Spleen (tissue), 11 donors: ENCODE data around the gene PSPC1. TPM values are rescaled to one million over a fixed set of nuclear protein-coding genes. Genes with fewer than 3 reads are reported as not detected.
"Not testable (repeated sequence)": the region's sequence is repeated elsewhere in the genome, so short reads cannot be mapped to it uniquely, and the experiment has no call there.

Source experiments
- DNase-seq: peaks from one replicate; pipeline ENCODE4 v3.0.0-alpha.2; 2020
- H3K27ac ChIP-seq, 8 donors: fragments of 200-600 bp; sonication (generic) in 7 of 8; 1 replicate in 4 of 8; 2 replicates in 4 of 8; pipeline versions ENCODE4 v1.5.0 to v1.8.0; 2016 to 2021; ENCODE audit warnings: inconsistent platforms in 4 of 8, mild to moderate bottlenecking in 4 of 8, moderate library complexity in 1 of 8
- H3K27me3 ChIP-seq, 7 donors: fragments of 200-600 bp; sonication (generic) in 6 of 7; replicated peaks in 1 of 7; 1 replicate in 4 of 7; 2 replicates in 3 of 7; pipeline versions ENCODE4 v1.5.0 to v1.8.0; 2016 to 2021; ENCODE audit warnings: inconsistent platforms in 3 of 7, mild to moderate bottlenecking in 1 of 7
- H3K36me3 ChIP-seq, 6 donors: fragments of 200-600 bp; sonication (generic) in 5 of 6; 1 replicate in 4 of 6; 2 replicates in 2 of 6; pipeline versions ENCODE4 v1.5.0 to v1.8.0; 2016 to 2021; ENCODE audit warnings: inconsistent platforms in 2 of 6
- H3K4me1 ChIP-seq, 6 donors: fragments of 200-600 bp; sonication (generic) in 5 of 6; 1 replicate in 3 of 6; 2 replicates in 3 of 6; pipeline versions ENCODE4 v1.5.0 to v1.8.0; 2016 to 2021; ENCODE audit warnings: inconsistent platforms in 3 of 6
- H3K4me3 ChIP-seq, 8 donors: fragments of 200-600 bp; sonication (generic) in 7 of 8; 1 replicate in 4 of 8; 2 replicates in 4 of 8; pipeline versions ENCODE4 v1.5.0 to v1.8.0; 2016 to 2021; ENCODE audit warnings: inconsistent platforms in 4 of 8, mild to moderate bottlenecking in 4 of 8, moderate library complexity in 2 of 8
- H3K9me3 ChIP-seq, 8 donors: fragments of 200-600 bp; sonication (generic) in 7 of 8; 1 replicate in 4 of 8; 2 replicates in 4 of 8; pipeline versions ENCODE4 v1.5.0 to v1.8.0; 2016 to 2021; ENCODE audit warnings: inconsistent platforms in 4 of 8
- POLR2A ChIP-seq, 3 donors: fragments of 450-650 bp; IDR thresholded peaks; one replicate each; pipeline ENCODE4 v1.5.1; 2017; ENCODE audit warnings: antibody characterized with exemption in 3 of 3, mild to moderate bottlenecking in 1 of 3
- POLR2AphosphoS5 ChIP-seq, 3 donors: sonication (generic); formaldehyde crosslinking; IDR thresholded peaks; one replicate each; pipeline ENCODE4 v1.5.1; 2017; ENCODE audit warnings: antibody characterized with exemption in 3 of 3
- WGBS, 5 donors: extraction: QIAGEN DNeasy Blood & Tissue Kit in 3 of 5; methylation state at CpG; one replicate each; pipeline versions ENCODE4 v1.1.5 to v1.1.7; 2013 to 2018; 5-methylcytosine and 5-hydroxymethylcytosine counted together
- intact Hi-C: fragments of 100-400 bp; cut with DNase I; formaldehyde crosslinking; loops from one replicate; pipeline ENCODE4 v1.15.0; 2023; ENCODE audit warnings: low total_unique reads
- polyA plus RNA-seq, 3 donors: library from polyadenylated mRNA; stranded (reverse); fragments of 200-250 nt; gene quantifications; one replicate each; pipeline ENCODE4 v1.2.1, GENCODE V29; 2013
- total RNA-seq, 7 donors: library from RNA; depleted of rRNA in 3 of 7; stranded (reverse); fragments of >200 nt in 3 of 7; fragmentation: NEBNext Ultra II Directional in 4 of 7; extraction: Animal tissue kit (Norgen Biotek cat#: 25700) in 4 of 7; gene quantifications; one replicate each; pipeline versions ENCODE4 v1.1.0 to v1.2.1, GENCODE V29; 2016 to 2021
- TF ChIP-seq, protein P1 (sequence below), 11 experiments: fragments of 200-600 bp in 7 of 11; fragments of 450-650 bp in 4 of 11; sonication (generic) in 4 of 11; IDR thresholded peaks in 8 of 11; conservative IDR thresholded peaks in 3 of 11; 1 replicate in 7 of 11; 2 replicates in 4 of 11; pipeline versions ENCODE4 v1.4.0 to v1.8.0; 2016 to 2021; ENCODE audit warnings: antibody characterized with exemption in 11 of 11, inconsistent platforms in 4 of 11, mild to moderate bottlenecking in 1 of 11
- donor health status: healthy with polysubstance abuse.
- donor health status: DM: no; HTN: no; CAD: no; lungs with moderate emphysema.
- donor health status: DM: no; HTN: no; CAD: no.
- donor health status: Bipolar disorder and iron deficiency.
- donor health status: healthy.
- donor health status: DM: no; HTN: no; CAD: no.
- donor health status: DM: yes; HTN: yes; CAD: no.

The PSPC1 gene
- total and polyA plus RNA-seq, 10 donors = 32.7 to 79.8 (median 59.9) TPM

DNA sequence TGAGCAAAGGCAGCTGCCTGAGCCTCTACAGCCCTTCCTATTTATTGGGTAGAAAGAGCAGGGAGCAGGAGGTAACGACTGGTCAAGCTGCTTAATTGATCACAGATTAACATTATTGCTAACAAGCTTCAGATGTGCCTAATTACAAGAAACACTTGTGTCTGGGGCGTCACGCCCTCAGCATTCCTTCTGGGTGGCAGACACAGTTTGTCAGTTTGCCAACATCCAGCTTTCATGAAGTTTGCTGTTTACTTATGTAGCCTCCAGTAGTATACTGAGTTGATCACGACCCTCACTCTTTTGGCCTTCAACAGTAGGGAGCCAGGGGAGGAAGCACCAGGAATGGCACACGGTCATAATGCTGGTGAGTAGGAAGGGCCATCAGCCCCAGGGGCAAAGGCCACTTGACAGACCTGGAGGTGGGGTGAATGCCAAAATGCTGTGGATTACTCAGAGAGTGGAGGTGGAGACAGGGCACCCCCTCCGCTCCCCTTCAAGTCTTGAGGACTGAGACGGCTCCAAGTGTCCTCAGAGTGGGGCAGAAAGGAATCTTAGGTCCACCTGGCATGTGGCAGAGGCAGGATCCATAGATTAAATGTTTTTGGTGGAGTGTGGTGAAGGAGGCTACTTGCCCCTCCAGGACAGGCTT is 34.9 kb upstream of the PSPC1 start:
- intact Hi-C loops = no loop called here
- Histone ChIP-seq H3K27ac (no peak overlapping the region), H3K4me3 (no peak overlapping the region), H3K36me3 (peaks cover 0 to 72% (median 17%) of the 10 kb centered on the region in 6 donors), H3K4me1 (no peaks in the 10 kb centered on the region), H3K27me3 (no peaks in the 10 kb centered on the region), H3K9me3 (no peaks in the 10 kb centered on the region)
- no peak for TF ChIP-seq POLR2AphosphoS5 (IDR thresholded peaks at IDR 0.05)
- no peak for TF ChIP-seq POLR2A (IDR thresholded peaks at IDR 0.05)
- TF ChIP-seq, protein P1, sequence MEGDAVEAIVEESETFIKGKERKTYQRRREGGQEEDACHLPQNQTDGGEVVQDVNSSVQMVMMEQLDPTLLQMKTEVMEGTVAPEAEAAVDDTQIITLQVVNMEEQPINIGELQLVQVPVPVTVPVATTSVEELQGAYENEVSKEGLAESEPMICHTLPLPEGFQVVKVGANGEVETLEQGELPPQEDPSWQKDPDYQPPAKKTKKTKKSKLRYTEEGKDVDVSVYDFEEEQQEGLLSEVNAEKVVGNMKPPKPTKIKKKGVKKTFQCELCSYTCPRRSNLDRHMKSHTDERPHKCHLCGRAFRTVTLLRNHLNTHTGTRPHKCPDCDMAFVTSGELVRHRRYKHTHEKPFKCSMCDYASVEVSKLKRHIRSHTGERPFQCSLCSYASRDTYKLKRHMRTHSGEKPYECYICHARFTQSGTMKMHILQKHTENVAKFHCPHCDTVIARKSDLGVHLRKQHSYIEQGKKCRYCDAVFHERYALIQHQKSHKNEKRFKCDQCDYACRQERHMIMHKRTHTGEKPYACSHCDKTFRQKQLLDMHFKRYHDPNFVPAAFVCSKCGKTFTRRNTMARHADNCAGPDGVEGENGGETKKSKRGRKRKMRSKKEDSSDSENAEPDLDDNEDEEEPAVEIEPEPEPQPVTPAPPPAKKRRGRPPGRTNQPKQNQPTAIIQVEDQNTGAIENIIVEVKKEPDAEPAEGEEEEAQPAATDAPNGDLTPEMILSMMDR (IDR thresholded peaks at IDR 0.05 in 8 of 11, conservative IDR thresholded peaks at IDR 0.05 in 3 of 11) = no peak
- no peak for DNase-seq
- WGBS, 5 donors = 91 to 96% (median 93%) methylated on average over 7 of the region's 7 CpGs

DNA sequence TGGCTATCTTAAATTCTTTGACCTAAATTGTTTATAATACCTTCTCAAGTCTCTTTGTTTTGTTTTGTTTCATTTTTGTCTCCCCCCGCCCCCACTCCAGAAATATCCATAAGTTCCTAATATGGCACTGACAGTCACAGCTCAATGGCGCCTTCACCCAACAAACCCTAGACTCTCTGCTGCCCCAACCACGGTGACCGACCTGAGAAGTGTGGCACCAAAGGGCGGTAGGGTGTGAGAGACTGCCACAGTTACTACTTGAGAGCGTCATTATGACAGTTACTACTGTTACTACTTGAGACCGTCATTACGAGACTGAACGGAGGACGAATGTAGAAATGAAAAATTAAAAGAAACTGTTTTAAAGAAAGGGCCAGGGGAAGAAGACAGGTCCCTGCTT is 34.4 kb upstream of the PSPC1 start:
- Histone ChIP-seq H3K27ac (no peak overlapping the region), H3K27me3 (no peaks in the 10 kb centered on the region), H3K36me3 (peaks cover 0 to 66% (median 14%) of the 10 kb centered on the region in 6 donors), H3K4me3 (no peak overlapping the region), H3K4me1 (no peaks in the 10 kb centered on the region), H3K9me3 (no peaks in the 10 kb centered on the region)
- no peak for TF ChIP-seq POLR2A (IDR thresholded peaks at IDR 0.05)
- TF ChIP-seq POLR2AphosphoS5 (IDR thresholded peaks at IDR 0.05) = no peak
- TF ChIP-seq, protein P1 (IDR thresholded peaks at IDR 0.05 in 8 of 11, conservative IDR thresholded peaks at IDR 0.05 in 3 of 11) = no peak
- intact Hi-C loops = no loop called here
- 92 to 97% (median 93%) methylated on average over 10 of the region's 10 CpGs for WGBS, 5 donors
- no peak for DNase-seq

DNA sequence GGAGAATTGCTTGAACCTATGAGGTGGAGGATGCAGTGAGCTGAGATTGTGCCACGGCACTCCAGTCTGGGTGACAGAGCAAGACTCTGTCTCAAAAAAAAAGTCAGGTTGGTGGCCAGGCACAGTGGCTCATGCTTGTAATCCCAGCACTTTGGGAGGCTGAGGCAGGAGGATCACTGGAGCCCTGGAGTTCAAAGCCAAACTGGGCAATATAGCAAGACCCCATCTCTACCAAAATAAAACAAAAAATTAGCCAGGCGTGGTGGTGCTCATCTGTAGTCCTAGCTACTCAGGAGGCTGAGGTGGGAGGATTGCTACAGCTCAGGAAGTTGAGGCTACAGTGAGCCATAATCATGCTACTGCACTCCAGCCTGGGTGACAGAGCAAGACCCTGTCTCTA is 33.1 kb upstream of the PSPC1 start:
- peaks cover 0 to 63% (median 13%) of the 10 kb centered on the region in 6 donors for H3K36me3 ChIP-seq
- H3K27ac ChIP-seq, DNase-seq, H3K4me3 ChIP-seq, intact Hi-C loops, H3K4me1 ChIP-seq, H3K27me3 ChIP-seq, H3K9me3 ChIP-seq: not testable (repeated sequence)
- WGBS, 5 donors = 90 to 100% (median 97%) methylated on average over 2 of the region's 2 CpGs

DNA sequence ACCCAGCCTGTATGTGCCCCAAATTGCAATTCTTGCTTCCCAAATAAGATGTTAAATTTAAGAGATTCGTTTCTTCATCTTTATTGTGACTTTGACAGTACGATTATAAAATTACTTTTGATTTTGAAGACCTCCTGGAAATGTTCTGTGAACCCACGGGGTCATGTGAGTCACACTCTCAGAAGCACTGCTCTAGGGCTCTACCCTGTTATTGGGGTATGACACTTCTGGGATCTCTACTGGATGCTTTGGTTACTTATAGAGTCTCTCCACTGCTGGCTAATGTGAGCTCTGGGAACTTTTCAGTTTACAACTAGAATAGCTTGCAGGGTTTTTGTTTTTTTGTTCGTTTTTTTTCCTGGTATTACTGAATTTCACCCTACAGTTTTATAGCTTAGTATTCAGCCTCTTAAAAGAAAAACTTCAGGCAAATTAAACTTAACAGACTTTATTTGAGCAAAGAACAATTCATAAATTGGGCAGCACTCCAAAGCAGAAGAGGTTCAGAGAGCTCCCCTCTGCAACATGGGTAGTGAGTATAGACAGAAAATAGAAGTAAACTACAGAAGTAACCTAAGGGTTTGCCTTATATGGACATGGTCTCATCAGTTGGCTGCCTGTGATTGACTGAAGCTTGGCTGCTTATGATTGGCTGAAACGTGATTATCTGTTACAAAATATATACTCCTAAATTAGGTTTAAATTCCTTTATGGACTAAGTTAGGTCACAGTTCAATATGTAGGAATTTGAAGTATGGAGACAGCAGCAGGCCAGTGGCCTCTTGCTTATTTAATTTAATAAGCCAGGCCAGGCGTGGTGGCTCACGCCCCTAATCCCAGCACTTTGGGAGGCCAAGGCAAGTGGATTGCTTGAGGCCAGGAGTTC is 28.5 kb upstream of the PSPC1 start:
- Histone ChIP-seq H3K9me3 (no peaks in the 10 kb centered on the region), H3K27ac (no peak overlapping the region), H3K36me3 (peaks cover 0 to 30% (median 0%) of the 10 kb centered on the region in 6 donors), H3K4me3 (no peak overlapping the region), H3K4me1 (no peaks in the 10 kb centered on the region), H3K27me3 (no peaks in the 10 kb centered on the region)
- WGBS, 5 donors = 93 to 97% (median 95%) methylated on average over 7 of the region's 7 CpGs
- peak; percentile 7 for DNase-seq
- intact Hi-C loops = no loop called here
- TF ChIP-seq POLR2A (IDR thresholded peaks at IDR 0.05) = no peak
- TF ChIP-seq POLR2AphosphoS5 (IDR thresholded peaks at IDR 0.05) = no peak
- TF ChIP-seq, protein P1 (IDR thresholded peaks at IDR 0.05 in 8 of 11, conservative IDR thresholded peaks at IDR 0.05 in 3 of 11) = no peak
